Measurements from ENCODE around the gene AURKAIP1.

AURKAIP1 gene

DNA sequence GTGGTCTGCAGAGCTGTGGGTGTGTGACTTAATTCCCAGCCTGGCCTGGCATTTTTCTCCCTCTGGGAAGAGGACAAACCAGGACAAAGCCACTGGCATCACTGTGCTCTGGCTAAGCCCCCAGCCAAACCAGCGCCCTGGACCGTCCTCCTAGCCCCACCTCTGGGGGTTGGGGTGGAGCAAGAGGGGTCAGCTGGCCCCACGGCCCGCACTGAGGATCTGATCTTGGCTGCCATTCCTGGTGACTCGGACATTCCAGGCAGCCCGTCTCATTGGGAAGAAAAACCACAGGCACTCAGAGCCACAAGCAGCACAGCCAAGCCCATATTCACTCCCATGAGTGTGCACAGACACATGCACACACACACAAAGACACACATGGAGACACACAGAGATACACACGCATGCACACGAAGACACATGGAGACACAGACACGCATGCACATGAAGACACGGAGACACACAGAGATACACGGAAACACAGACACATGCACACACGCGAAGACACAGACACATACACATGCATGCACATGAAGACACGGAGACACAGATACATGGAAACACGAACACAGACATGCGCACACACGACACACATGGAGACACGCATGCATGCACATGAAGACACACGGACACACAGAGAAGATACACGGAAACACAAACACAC lies 14.4 kb downstream of the AURKAIP1 start:
- H3K4me3 ChIP-seq (ENCODE audit: low read length): peak overlapping the region; percentile 44
- H3K27ac ChIP-seq (ENCODE audit: low read depth, low read length): peak overlapping the region; percentile 88
- H3K27me3 ChIP-seq (ENCODE audit: control insufficient read depth, insufficient read depth, low read length): peaks cover 3% of the 10 kb centered on the region
- no peaks in the 10 kb centered on the region for H3K36me3 ChIP-seq (ENCODE audit: control insufficient read depth, insufficient read depth, low read length)
- H3K9ac ChIP-seq (ENCODE audit: low read length): no peak overlapping the region
- peaks cover 25% of the 10 kb centered on the region for H3K4me1 ChIP-seq (ENCODE audit: control insufficient read depth, insufficient read depth, low read length)

DNA sequence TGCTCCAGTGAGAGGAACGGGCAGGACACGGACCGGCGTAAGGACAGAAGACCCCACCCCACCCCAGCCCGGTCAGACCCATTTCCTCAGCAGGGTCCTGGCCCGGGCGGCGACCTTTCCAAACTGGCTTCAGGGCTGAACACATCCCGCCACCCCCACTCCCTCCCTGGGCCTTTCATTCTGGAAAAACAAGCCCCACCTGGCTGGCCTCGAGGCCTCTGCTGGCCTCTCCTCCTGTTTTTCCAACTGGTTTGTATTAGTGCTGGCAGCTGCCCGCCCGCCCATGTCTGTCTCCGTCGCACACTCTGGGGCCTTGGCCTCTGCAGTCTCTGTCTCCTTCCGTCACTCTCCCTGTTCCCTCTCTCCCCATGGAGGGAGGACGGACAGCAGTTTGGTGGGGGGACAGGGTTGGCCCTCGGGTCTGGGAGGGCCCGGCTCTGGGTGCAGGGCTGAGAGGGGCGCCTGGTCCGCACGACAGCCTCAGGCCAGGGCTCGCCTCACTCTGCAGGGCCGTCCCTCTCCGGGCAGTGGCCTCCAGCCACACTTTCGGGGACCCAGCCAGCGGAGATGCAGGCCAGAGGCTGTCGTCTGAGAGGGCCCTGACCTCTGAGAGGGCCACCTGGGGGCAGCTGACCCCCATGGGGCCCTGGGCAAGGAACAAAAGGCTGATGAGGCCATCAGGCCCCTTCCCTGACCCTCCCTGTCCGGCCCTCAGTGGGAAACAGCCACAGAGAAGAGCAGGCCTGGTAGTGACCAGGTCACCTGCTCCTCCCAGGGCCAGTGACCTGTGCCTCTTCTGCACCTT lies 15.1 kb downstream of the AURKAIP1 start:
- H3K27ac ChIP-seq (ENCODE audit: low read depth, low read length): peak overlapping the region; percentile 88
- H3K9ac ChIP-seq (ENCODE audit: low read length): no peak overlapping the region
- peak overlapping the region; percentile 21 for H3K4me3 ChIP-seq (ENCODE audit: low read length)
- no peaks in the 10 kb centered on the region for H3K36me3 ChIP-seq (ENCODE audit: control insufficient read depth, insufficient read depth, low read length)
- peaks cover 25% of the 10 kb centered on the region for H3K4me1 ChIP-seq (ENCODE audit: control insufficient read depth, insufficient read depth, low read length)
- H3K27me3 ChIP-seq (ENCODE audit: control insufficient read depth, insufficient read depth, low read length): peaks cover 3% of the 10 kb centered on the region

DNA sequence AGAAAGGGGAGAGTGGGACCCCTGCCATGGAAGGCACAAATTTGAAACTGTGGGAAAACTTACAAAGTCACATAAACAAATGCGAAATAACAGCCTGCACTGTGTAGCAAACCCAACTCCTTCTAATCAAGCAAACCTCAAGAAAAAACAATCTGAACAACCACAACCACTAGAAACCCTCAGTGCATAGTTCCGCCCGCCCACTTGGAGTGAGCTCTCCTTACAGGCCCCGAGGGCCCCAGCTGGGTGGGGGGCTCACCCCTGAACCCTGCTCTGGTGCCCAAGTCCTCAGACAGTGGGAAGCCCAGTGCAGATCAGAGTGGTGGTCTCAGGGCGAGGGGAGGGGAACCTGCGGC lies 15.7 kb downstream of the AURKAIP1 start:
- H3K9ac ChIP-seq (ENCODE audit: low read length): peak overlapping the region; percentile 10
- H3K27me3 ChIP-seq (ENCODE audit: control insufficient read depth, insufficient read depth, low read length): peaks cover 3% of the 10 kb centered on the region
- H3K4me1 ChIP-seq (ENCODE audit: control insufficient read depth, insufficient read depth, low read length): peaks cover 27% of the 10 kb centered on the region
- no peaks in the 10 kb centered on the region for H3K36me3 ChIP-seq (ENCODE audit: control insufficient read depth, insufficient read depth, low read length)
- H3K4me3 ChIP-seq (ENCODE audit: low read length): peak overlapping the region; percentile 81
- H3K27ac ChIP-seq (ENCODE audit: low read depth, low read length): peak overlapping the region; percentile 88

DNA sequence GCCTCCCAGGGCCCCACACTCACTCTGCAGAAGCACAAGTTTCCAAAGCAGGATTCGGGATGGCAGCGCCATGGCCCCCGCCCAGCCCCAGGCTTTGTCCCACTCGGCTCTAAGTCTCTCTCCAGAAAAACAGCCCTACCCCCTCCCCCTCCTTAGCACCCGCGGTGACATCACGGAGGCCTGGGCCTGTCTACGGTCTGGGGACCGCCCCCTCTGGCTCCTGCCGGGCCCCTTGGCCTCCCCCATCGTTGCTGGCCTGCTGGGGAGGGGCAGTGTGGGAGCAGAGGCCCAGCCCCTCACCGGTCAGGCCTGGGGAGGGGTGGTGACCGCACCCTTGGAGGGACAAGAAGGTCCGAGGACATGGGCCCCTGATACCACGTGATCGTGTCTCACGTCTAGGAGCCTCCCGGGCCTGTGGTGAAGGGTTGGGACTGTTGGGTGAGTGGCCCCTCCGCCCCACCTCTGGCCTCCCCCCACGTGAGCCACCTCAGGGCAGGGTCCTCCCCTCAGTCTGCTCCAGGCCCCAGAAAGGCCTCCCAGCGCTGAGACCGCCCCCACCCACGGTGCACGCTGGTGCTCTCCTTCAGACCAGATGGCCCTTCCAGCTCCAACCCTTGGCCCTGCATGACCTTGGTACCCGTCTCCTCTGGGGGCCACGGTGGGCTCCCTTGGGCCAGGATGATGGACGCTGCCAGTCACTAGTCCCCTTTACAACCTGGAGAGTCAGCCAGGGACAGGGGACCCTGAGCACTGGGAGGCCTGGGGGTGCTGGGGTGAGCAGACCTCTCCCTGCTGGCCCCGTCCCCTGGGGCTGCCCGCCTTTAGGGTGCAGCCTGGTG lies 16.4 kb downstream of the AURKAIP1 start, which contains the start of gene MXRA8:
Gene MXRA8, minus strand, starts transcription at position 123 of the 839 bp plus-strand sequence. Its CDS starts 51 bp downstream, at position 72.
- Histone ChIP-seq H3K4me1 (ENCODE audit: control insufficient read depth, insufficient read depth, low read length) (peaks cover 27% of the 10 kb centered on the region), H3K4me3 (ENCODE audit: low read length) (peak within 1 kb of the TSS; percentile 81), H3K27ac (ENCODE audit: low read depth, low read length) (peak within 1 kb of the TSS; percentile 88), H3K27me3 (ENCODE audit: control insufficient read depth, insufficient read depth, low read length) (peaks cover 3% of the 10 kb centered on the region), H3K9ac (ENCODE audit: low read length) (peak within 1 kb of the TSS; percentile 49), H3K36me3 (ENCODE audit: control insufficient read depth, insufficient read depth, low read length) (no peaks in the 10 kb centered on the region)

DNA sequence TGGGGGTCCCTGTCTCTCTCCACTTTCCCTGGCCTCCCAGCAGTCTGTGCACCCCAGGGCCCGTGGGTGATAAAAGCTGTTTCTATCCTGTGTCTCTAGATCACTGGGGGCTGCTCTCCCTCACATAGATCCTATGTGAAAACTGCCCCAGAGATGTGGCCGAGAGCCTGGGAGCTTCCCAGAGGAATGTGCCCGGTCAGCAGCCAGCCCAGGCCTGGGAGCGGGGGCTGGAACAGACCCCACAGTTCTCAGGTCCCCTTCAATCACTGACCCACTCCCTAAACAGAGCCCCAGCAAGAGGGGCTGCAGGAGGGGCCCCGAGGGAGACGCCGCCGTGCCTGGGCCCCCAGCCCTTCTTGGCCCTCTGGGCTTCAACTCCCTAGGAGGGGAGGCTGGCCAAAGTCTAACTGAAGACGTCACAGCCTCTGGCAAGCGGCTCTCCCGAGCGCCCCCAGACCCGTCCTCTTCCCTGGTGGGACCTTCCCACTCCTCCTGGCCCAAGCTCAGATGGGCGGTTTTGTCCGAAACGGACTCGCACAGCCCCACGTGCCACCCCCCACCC lies 17.1 kb downstream of the AURKAIP1 start:
- peaks cover 5% of the 10 kb centered on the region for H3K27me3 ChIP-seq (ENCODE audit: control insufficient read depth, insufficient read depth, low read length)

DNA sequence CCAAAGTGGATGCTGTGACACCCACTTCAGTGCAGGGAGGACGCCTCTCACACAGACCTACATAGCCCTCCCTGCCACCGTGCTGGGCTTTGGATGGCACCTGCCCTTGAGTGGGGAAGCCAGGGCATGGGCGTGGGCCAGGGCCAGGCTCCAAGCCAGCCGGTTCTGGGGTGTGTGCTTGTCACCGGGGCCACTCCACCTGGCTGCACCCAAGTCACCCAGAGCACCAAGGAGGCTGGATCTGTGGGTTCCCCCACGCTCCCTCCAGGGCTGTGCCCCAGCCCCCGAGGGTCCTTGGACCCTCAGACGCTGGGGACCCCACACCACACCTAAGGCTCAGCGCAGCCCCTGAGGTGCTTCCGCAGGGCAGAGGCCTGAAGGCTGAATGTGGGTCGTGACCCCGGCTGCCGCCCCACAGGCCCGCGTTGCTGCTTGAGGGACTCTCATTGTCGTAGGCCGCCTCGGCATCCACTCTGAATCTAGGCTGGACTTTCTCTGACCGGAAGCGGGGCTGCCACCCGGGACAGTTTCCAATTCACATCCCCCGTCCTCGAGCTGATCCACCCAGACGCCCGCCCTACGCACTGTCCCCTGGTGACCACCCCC lies 18.1 kb downstream of the AURKAIP1 start:
- no peak overlapping the region for H3K9ac ChIP-seq (ENCODE audit: low read length)
- H3K27ac ChIP-seq (ENCODE audit: low read depth, low read length): peak overlapping the region; percentile 88
- no peaks in the 10 kb centered on the region for H3K36me3 ChIP-seq (ENCODE audit: control insufficient read depth, insufficient read depth, low read length)
- H3K4me3 ChIP-seq (ENCODE audit: low read length): peak overlapping the region; percentile 81
- peaks cover 27% of the 10 kb centered on the region for H3K4me1 ChIP-seq (ENCODE audit: control insufficient read depth, insufficient read depth, low read length)
- peaks cover 8% of the 10 kb centered on the region for H3K27me3 ChIP-seq (ENCODE audit: control insufficient read depth, insufficient read depth, low read length)

More for the DNA sequence above, 17.1 kb downstream of the AURKAIP1 start:
- Histone ChIP-seq H3K27ac (ENCODE audit: low read depth, low read length) (peak overlapping the region; percentile 88), H3K4me1 (ENCODE audit: control insufficient read depth, insufficient read depth, low read length) (peaks cover 27% of the 10 kb centered on the region), H3K4me3 (ENCODE audit: low read length) (peak overlapping the region; percentile 81), H3K36me3 (ENCODE audit: control insufficient read depth, insufficient read depth, low read length) (no peaks in the 10 kb centered on the region), H3K9ac (ENCODE audit: low read length) (peak overlapping the region; percentile 49)

DNA sequence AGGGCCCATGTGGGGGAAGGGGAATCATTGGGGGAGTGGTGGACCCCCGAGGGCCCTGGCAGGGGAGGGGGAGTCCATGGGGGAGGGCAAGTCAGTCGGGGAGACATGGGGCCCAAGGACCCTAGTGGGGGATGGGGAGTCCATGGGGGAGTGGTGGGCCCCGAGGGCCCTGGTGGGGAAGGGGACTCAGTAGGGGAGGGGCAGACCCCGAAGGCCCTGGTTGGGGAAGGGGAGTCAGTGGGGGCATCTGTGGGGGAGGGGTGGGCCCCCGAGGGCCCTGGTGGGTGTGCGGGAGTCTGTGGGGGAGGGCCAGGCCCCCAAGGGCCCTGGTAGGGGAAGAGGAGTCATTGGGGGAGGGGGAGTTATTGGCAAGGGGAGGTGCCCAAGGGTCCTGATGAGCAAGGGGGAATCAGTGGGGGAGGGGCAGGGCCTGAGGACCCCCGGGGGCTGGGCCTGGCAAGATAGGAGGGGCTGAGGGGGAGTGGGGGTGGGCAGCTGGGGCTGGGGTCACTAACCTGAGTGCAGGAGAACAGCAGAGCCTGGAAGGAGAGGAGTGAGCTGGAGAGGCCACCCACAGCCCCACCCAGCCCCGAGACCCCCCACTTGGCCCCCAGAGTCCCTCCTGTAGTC lies 18.7 kb downstream of the AURKAIP1 start:
- H3K4me1 ChIP-seq (ENCODE audit: control insufficient read depth, insufficient read depth, low read length): peaks cover 22% of the 10 kb centered on the region
- H3K27me3 ChIP-seq (ENCODE audit: control insufficient read depth, insufficient read depth, low read length): peaks cover 8% of the 10 kb centered on the region

DNA sequence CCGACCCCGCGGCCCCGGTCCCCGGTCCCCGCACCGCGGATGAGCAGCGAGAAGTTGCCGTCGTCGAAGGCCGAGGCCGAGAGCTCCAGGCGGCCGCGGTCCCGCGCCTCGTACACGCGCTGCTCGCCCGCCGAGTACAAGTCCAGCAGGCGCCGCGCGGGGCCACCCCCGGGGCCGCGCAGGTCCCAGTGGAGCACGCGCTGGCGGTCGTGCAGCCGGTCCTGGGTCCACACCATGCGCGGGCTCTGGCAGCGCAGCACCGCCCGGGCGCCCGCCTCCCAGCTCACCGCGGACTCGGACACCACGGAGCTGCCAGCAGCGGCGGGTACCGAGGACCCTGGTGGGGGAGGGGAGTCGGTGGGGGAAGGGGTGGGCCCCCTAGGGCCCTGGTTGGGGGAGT lies 19.6 kb downstream of the AURKAIP1 start:
- Histone ChIP-seq H3K27ac (ENCODE audit: low read depth, low read length) (peak overlapping the region; percentile 14), H3K36me3 (ENCODE audit: control insufficient read depth, insufficient read depth, low read length) (no peaks in the 10 kb centered on the region), H3K4me1 (ENCODE audit: control insufficient read depth, insufficient read depth, low read length) (peaks cover 15% of the 10 kb centered on the region), H3K9ac (ENCODE audit: low read length) (no peak overlapping the region), H3K27me3 (ENCODE audit: control insufficient read depth, insufficient read depth, low read length) (peaks cover 5% of the 10 kb centered on the region), H3K4me3 (ENCODE audit: low read length) (no peak overlapping the region)

More for the DNA sequence above, 18.7 kb downstream of the AURKAIP1 start:
- H3K36me3 ChIP-seq (ENCODE audit: control insufficient read depth, insufficient read depth, low read length): no peaks in the 10 kb centered on the region
- peak overlapping the region; percentile 81 for H3K4me3 ChIP-seq (ENCODE audit: low read length)
- peak overlapping the region; percentile 88 for H3K27ac ChIP-seq (ENCODE audit: low read depth, low read length)
- no peak overlapping the region for H3K9ac ChIP-seq (ENCODE audit: low read length)

DNA sequence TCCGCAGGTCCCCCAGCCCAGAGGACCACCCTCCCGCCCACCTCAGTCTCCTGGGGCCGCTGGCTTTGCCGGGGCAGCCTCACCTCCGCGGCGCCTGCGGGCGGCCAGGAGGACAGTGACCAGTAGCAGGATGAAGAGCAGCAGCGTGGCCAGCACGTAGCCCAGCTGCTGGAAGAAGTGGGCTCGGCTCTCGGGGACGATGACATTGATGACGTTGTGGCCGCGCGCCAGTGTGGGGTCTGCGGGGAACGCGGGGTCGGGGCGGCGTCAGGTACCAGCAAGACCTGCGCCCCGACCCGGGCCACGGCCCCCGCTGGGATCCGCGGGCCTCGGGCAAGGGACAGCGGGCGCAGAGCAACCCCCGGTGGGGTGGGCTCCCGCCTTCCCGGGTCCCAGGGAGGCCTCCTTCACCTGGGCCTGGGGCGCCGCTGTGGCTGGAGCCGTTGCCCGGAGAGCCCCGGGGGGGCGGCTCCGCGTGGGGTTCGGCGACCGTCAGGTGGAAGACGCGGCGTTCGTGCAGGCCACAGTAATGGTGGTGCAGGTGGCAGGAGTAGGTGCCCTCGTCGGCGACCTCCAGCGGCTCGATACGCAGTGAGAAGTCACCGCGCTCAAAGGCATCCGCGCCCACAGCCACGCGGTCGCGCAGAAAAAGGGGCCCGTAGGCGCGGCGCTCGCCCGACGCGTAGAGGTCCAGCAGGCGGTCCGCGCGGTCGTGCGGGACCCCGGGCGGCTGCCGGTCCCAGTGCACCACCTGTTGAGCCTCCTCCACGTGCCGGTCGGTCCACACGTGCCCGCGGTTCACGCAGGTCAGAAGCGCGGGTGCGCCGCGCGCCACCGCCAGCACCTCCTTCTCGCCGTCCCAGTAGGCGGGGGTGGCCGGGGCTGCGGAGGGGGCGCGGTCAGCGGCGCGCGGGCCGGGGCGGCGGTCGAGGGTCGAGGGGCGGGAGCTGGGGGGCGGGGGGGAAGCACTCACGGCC lies 20.4 kb downstream of the AURKAIP1 start:
- Histone ChIP-seq H3K9ac (ENCODE audit: low read length) (no peak overlapping the region), H3K4me3 (ENCODE audit: low read length) (no peak overlapping the region), H3K27me3 (ENCODE audit: control insufficient read depth, insufficient read depth, low read length) (peaks cover 5% of the 10 kb centered on the region), H3K4me1 (ENCODE audit: control insufficient read depth, insufficient read depth, low read length) (peaks cover 9% of the 10 kb centered on the region), H3K36me3 (ENCODE audit: control insufficient read depth, insufficient read depth, low read length) (no peaks in the 10 kb centered on the region), H3K27ac (ENCODE audit: low read depth, low read length) (peak overlapping the region; percentile 14)

DNA sequence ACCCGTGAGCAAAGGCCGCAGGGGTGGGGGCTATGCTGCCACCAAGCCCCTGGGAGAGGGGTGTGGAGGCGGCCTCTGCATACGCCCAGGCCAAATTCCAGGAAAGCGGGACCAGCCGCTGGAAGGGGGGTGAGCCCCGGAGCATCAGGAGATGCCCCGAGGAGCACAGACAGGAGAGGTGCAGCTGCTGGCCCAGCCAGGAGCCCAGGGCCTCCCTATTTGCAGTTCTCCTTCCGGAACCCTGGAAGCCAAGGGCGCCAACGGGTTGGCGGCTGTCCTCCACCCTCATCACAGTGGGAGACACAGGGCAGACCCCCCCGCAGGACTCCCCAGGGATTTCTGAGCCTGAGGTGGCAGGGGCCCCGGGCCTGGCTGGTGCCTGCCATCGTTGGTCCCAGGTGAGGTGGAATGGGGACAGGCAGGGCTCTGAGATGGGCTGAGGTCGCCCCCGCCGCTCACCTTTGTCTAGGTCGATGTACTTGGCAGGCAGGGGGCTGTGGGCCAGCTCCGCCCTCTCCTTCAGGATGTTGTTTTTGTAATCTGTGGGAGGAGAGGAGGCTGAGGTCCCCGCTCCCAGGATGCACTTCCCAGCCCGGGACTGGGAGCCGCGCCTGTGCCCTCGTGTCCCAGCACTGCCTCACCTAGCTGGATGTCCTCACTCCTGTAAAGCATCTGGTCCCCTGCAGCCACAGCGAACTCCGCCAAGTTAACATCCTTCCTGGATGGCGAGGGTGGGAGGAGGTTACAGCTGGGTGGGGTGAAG lies 21.4 kb downstream of the AURKAIP1 start:
- Histone ChIP-seq H3K27me3 (ENCODE audit: control insufficient read depth, insufficient read depth, low read length) (peaks cover 5% of the 10 kb centered on the region), H3K4me3 (ENCODE audit: low read length) (no peak overlapping the region), H3K36me3 (ENCODE audit: control insufficient read depth, insufficient read depth, low read length) (no peaks in the 10 kb centered on the region), H3K9ac (ENCODE audit: low read length) (no peak overlapping the region), H3K4me1 (ENCODE audit: control insufficient read depth, insufficient read depth, low read length) (peaks cover 3% of the 10 kb centered on the region), H3K27ac (ENCODE audit: low read depth, low read length) (no peak overlapping the region)
